HepG2 (cell line): ENCODE data around the gene TEAD1. TPM values are rescaled to one million over a fixed set of nuclear protein-coding genes. Genes with fewer than 3 reads are reported as not detected.

Source experiments
- ATAC-seq: fragments of 200-7000 bp; cut with Tn5 transposase; 3 replicates; pipeline ENCODE4 v1.9.1; 2020; ENCODE audit warnings: mild to moderate bottlenecking, moderate library complexity
- BruUV-seq: library from RNA; stranded (reverse); fragments of 400-500 nt; replicated peaks from 2 replicates; lab custom pipeline; 2021; lab: Mats Ljungman, UMichigan
- CTCF ChIA-PET: fragments of 300-600 bp; formaldehyde crosslinking; extraction: SDS; loops from one replicate; lab custom pipeline; 2021; ENCODE audit warnings: low total read pairs, inconsistent platforms, low intra/inter-chr PET ratio; lab: Yijun Ruan, JAX
- POLR2A ChIA-PET: fragments of 350-600 bp; sonication (Branson Sonifier 250); formaldehyde crosslinking; loops from one replicate; lab custom pipeline; 2020; ENCODE audit warnings: antibody characterized with exemption, inconsistent platforms; lab: Yijun Ruan, JAX
- DNase-seq: peaks from one replicate; pipeline ENCODE4 v3.0.0-alpha.2; 2015; ENCODE audit warnings: low spot score
- FAIRE-seq: peaks from 3 replicates; lab custom pipeline; 2011; peaks lifted over from hg19 to GRCh38; lab: Jason Lieb, UNC
- H2AFZ ChIP-seq: one replicate; pipeline ENCODE4 v1.6.1; 2011; ENCODE audit warnings: low read length, inconsistent platforms
- H3K27ac ChIP-seq: fragments of 300-600 bp; 3 replicates; pipeline ENCODE4 v1.8.0; 2011; ENCODE audit warnings: mixed run types, mild to moderate bottlenecking, mixed read lengths, low read length, inconsistent platforms; ENCODE audit not compliant: insufficient read depth; ENCODE audit errors: extremely low read length
- H3K27me3 ChIP-seq, 2 experiments: fragments of 200-600 bp in 1 of 2; 2 replicates in 1 of 2; 3 replicates in 1 of 2; pipeline versions ENCODE4 v1.6.0 to v1.8.0; 2011; ENCODE audit warnings: low read length in 2 of 2, mild to moderate bottlenecking in 2 of 2, moderate library complexity in 2 of 2, inconsistent platforms in 1 of 2; ENCODE audit not compliant: insufficient read depth in 2 of 2, control insufficient read depth in 1 of 2
- H3K36me3 ChIP-seq, 2 experiments: fragments of 200-600 bp in 1 of 2; replicated peaks in 1 of 2; 2 replicates in 1 of 2; 3 replicates in 1 of 2; pipeline versions ENCODE4 v1.5.1 to v1.8.0; 2011; ENCODE audit warnings: low read length in 2 of 2, inconsistent platforms in 1 of 2; ENCODE audit not compliant: insufficient read depth in 2 of 2, control insufficient read depth in 1 of 2
- H3K4me1 ChIP-seq: 2 replicates; pipeline ENCODE4 v1.5.1; 2012; ENCODE audit warnings: low read length, inconsistent platforms; ENCODE audit not compliant: insufficient read depth
- H3K4me2 ChIP-seq: 2 replicates; pipeline ENCODE4 v1.6.0; 2011; ENCODE audit warnings: low read depth, low read length, inconsistent platforms
- H3K4me3 ChIP-seq, 3 experiments: fragments of 200-600 bp in 1 of 3; sonication (generic), shearing (Covaris generic) in 1 of 3; replicated peaks in 1 of 3; 2 replicates each; pipeline ENCODE4 v1.5.1; 2011 to 2016; ENCODE audit warnings: low read length in 3 of 3, inconsistent platforms in 2 of 3, low read depth in 2 of 3, mild to moderate bottlenecking in 2 of 3, control low read depth in 1 of 3, mixed read lengths in 1 of 3; ENCODE audit not compliant: insufficient read depth in 1 of 3
- H3K79me2 ChIP-seq: one replicate; pipeline ENCODE4 v1.6.1; 2011; ENCODE audit warnings: low read length, inconsistent platforms; ENCODE audit not compliant: insufficient read depth
- H3K9ac ChIP-seq: 2 replicates; pipeline ENCODE4 v1.6.0; 2011; ENCODE audit warnings: mild to moderate bottlenecking, low read depth, low read length, inconsistent platforms; ENCODE audit not compliant: insufficient read depth
- H3K9me3 ChIP-seq: 2 replicates; pipeline ENCODE4 v1.5.1; 2012; ENCODE audit warnings: mild to moderate bottlenecking, low read length
- H4K20me1 ChIP-seq: 2 replicates; pipeline ENCODE4 v1.6.0; 2011; ENCODE audit warnings: inconsistent platforms, mild to moderate bottlenecking, low read length, moderate library complexity; ENCODE audit not compliant: insufficient read depth
- ARNT2 ChIP-seq: sonication (generic); formaldehyde crosslinking; IDR thresholded peaks from 2 replicates; pipeline ENCODE4 v1.8.0; 2022; ENCODE audit warnings: mild to moderate bottlenecking, low read depth, missing genetic modification reagents, moderate library complexity
- THAP9 ChIP-seq: sonication (generic); formaldehyde crosslinking; IDR thresholded peaks from 2 replicates; pipeline ENCODE4; 2020; ENCODE audit warnings: missing genetic modification reagents, mild to moderate bottlenecking, borderline replicate concordance
- ZNF644 ChIP-seq: IDR thresholded peaks from 2 replicates; pipeline ENCODE4 v1.6.1; 2016; ENCODE audit warnings: low read depth
- ZNF788 ChIP-seq: sonication (generic); formaldehyde crosslinking; IDR thresholded peaks from 2 replicates; pipeline ENCODE4 v1.5.0; 2020; ENCODE audit warnings: mild to moderate bottlenecking, missing genetic modification reagents, borderline replicate concordance
- WGBS: methylation state at CpG from one replicate; pipeline ENCODE4 v1.1.6; 2017; ENCODE audit warnings: low lambda C conversion rate; 5-methylcytosine and 5-hydroxymethylcytosine counted together
- in situ Hi-C: cut with HindIII; loops from 2 replicates; pipeline ENCODE4 v1.10.0; 2017; ENCODE audit warnings: low pct_unique_long_range_greater_than_20kb; ENCODE audit not compliant: extremely low pct_ligation_motif_present
- intact Hi-C: fragments of 100-400 bp; cut with micrococcal nuclease; formaldehyde crosslinking; loops from one replicate; pipeline ENCODE4 v1.10.0; 2022; ENCODE audit not compliant: unreplicated experiment
- polyA plus RNA-seq, 8 experiments: library from polyadenylated mRNA; depleted of rRNA in 3 of 8; stranded (reverse) in 7 of 8; unstranded in 1 of 8; fragments of >200 nt; fragmentation: Illumina TruSeq in 4 of 8; extraction: Trizol in 4 of 8; gene quantifications; 2 replicates each; pipeline versions ENCODE4 v1.2.1 to v1.2.3, GENCODE V29; 2011 to 2016; ENCODE audit warnings: low read depth in 4 of 8, missing spikeins in 1 of 8, mixed read lengths in 1 of 8; ENCODE audit not compliant: insufficient read depth in 1 of 8
- total RNA-seq, 5 experiments: library from RNA; depleted of rRNA; stranded (reverse); fragments of >200 nt; fragmentation: Illumina TruSeq; extraction: Trizol; gene quantifications; 2 replicates each; pipeline ENCODE4 v1.2.3, GENCODE V29; 2016; ENCODE audit warnings: low read depth in 1 of 5
- TF ChIP-seq, protein P1 (sequence below): sonication (generic); formaldehyde crosslinking; IDR thresholded peaks from 2 replicates; pipeline ENCODE4 v1.8.0; 2022; ENCODE audit warnings: mild to moderate bottlenecking, missing genetic modification reagents; ENCODE audit not compliant: insufficient replicate concordance
- TF ChIP-seq, protein P2 (sequence below): sonication (generic); formaldehyde crosslinking; IDR thresholded peaks from 2 replicates; pipeline ENCODE4 v1.4.0; 2020; ENCODE audit warnings: mild to moderate bottlenecking, missing genetic modification reagents
- TF ChIP-seq, protein P3 (sequence below): sonication (generic); formaldehyde crosslinking; IDR thresholded peaks from 2 replicates; pipeline ENCODE4 v1.4.0; 2020; ENCODE audit warnings: mild to moderate bottlenecking, low read depth, missing genetic modification reagents

TEAD1 gene
- total and polyA plus RNA-seq, 2 of the 13 experiments (the other 11 are each of a cell fraction or from before 2014, with no cell fraction given), result 20.1 to 30.5 TPM

- Histone ChIP-seq H3K4me2 (peak overlapping the region; percentile 91), H3K36me3 (no peaks in the 10 kb centered on the region; a peak in 4 of 5 replicates), H2AFZ (no peak overlapping the region), H3K79me2 (peaks cover 77% of the 10 kb centered on the region), H3K27me3 (no peaks in the 10 kb centered on the region), H3K9ac (peak overlapping the region; percentile 42; the same call in 1 of the 2 replicates), H3K9me3 (no peaks in the 10 kb centered on the region), H3K27ac (no peak overlapping the region)
- ChIA-PET POLR2A (interaction anchor here (3.0 kb wide), 1 partner anchor 14 kb away, joined by 20 read pairs; no protein-coding TSS in a partner anchor), CTCF (no interaction called here)
- WGBS, result 59% methylated on average over 3 of the region's 3 CpGs
- BruUV-seq, result no TSS peak
- intact Hi-C loops, result loop anchor here (5.0 kb wide), 2 partner anchors 124 to 149 kb away; no protein-coding TSS in a partner anchor
- TF ChIP-seq, protein P1, sequence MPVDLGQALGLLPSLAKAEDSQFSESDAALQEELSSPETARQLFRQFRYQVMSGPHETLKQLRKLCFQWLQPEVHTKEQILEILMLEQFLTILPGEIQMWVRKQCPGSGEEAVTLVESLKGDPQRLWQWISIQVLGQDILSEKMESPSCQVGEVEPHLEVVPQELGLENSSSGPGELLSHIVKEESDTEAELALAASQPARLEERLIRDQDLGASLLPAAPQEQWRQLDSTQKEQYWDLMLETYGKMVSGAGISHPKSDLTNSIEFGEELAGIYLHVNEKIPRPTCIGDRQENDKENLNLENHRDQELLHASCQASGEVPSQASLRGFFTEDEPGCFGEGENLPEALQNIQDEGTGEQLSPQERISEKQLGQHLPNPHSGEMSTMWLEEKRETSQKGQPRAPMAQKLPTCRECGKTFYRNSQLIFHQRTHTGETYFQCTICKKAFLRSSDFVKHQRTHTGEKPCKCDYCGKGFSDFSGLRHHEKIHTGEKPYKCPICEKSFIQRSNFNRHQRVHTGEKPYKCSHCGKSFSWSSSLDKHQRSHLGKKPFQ (CRISPR knock-in tag), result no peak
- TF ChIP-seq, all 625 proteins: peak for 0
- H3K4me3 ChIP-seq, result peak overlapping the region in 2 of 3 experiments; percentile 9 to 31; a peak in 4 of 6 replicates
- no peak for DNase-seq
- H4K20me1 ChIP-seq, result peaks cover 17% of the 10 kb centered on the region
- peaks cover 77% of the 10 kb centered on the region for H3K4me1 ChIP-seq
- in situ Hi-C loops, result loop anchor here (10.0 kb wide), 1 partner anchor 207 kb away; no protein-coding TSS in a partner anchor
- no peak for FAIRE-seq
- no peak for ATAC-seq
Observed at GRCh38 chr11:12678092-12678491, 3.9 kb downstream of the TEAD1 start.

DNA sequence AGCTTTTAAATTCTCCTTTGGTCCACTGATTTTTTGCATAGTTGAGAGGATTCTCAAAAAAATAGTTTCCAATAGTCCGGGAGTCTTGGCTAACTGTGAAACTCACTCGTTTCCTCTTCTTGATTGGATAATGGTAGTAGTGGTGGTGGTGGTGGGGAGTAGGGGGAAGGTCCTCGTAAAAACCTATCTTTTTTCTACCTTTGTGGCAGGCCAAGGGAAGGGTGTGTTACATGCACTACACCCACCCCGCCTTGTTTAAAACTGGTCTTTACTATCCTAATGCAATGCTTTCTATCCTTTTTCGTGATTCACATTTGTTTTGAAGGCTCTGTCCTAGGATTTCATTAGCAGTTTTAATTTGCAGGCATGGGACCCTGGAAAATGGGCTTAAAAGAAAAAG is 4.8 kb downstream of the TEAD1 start:
- CTCF ChIA-PET, result no interaction called here
- Histone ChIP-seq H3K9ac (no peak overlapping the region), H3K27ac (no peak overlapping the region), H3K9me3 (no peaks in the 10 kb centered on the region), H3K4me2 (0 out of 2 replicates have a peak overlapping the region, but pooled peaks have one; percentile 91), H3K4me3 (no peak overlapping the region), H3K36me3 (no peaks in the 10 kb centered on the region; a peak in 3 of 5 replicates), H3K27me3 (no peaks in the 10 kb centered on the region), H3K79me2 (peaks cover 86% of the 10 kb centered on the region), H4K20me1 (peaks cover 17% of the 10 kb centered on the region), H3K4me1 (peaks cover 79% of the 10 kb centered on the region), H2AFZ (no peak overlapping the region)
- ATAC-seq (no peak), DNase-seq (no peak), FAIRE-seq (no peak)
- POLR2A ChIA-PET, result interaction anchor here (1.5 to 3.0 kb wide), 2 partner anchors 13 to 167 kb away, joined by 4 to 20 read pairs; no protein-coding TSS in a partner anchor
- intact Hi-C loops, result loop anchor here (5.0 kb wide), 2 partner anchors 123 to 148 kb away; no protein-coding TSS in a partner anchor
- in situ Hi-C loops, result loop anchor here (10.0 kb wide), 1 partner anchor 206 kb away; no protein-coding TSS in a partner anchor
- no TSS peak for BruUV-seq
- WGBS, result 93% methylated on average over 5 of the region's 5 CpGs
- TF ChIP-seq, protein P2, sequence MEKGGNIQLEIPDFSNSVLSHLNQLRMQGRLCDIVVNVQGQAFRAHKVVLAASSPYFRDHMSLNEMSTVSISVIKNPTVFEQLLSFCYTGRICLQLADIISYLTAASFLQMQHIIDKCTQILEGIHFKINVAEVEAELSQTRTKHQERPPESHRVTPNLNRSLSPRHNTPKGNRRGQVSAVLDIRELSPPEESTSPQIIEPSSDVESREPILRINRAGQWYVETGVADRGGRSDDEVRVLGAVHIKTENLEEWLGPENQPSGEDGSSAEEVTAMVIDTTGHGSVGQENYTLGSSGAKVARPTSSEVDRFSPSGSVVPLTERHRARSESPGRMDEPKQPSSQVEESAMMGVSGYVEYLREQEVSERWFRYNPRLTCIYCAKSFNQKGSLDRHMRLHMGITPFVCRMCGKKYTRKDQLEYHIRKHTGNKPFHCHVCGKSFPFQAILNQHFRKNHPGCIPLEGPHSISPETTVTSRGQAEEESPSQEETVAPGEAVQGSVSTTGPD (CRISPR knock-in tag), result no peak
- TF ChIP-seq, protein P3, sequence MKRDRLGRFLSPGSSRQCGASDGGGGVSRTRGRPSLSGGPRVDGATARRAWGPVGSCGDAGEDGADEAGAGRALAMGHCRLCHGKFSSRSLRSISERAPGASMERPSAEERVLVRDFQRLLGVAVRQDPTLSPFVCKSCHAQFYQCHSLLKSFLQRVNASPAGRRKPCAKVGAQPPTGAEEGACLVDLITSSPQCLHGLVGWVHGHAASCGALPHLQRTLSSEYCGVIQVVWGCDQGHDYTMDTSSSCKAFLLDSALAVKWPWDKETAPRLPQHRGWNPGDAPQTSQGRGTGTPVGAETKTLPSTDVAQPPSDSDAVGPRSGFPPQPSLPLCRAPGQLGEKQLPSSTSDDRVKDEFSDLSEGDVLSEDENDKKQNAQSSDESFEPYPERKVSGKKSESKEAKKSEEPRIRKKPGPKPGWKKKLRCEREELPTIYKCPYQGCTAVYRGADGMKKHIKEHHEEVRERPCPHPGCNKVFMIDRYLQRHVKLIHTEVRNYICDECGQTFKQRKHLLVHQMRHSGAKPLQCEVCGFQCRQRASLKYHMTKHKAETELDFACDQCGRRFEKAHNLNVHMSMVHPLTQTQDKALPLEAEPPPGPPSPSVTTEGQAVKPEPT (CRISPR knock-in tag), result no peak
- TF ChIP-seq ZNF788 (no peak), THAP9 (no peak), ZNF644 (CRISPR knock-in tag) (no peak), ARNT2 (CRISPR knock-in tag) (no peak)
